ENCODE results near the gene PLA2G6. TPM values are rescaled to one million over a fixed set of nuclear protein-coding genes. Genes with fewer than 3 reads are reported as not detected.

PLA2G6 gene
- total and polyA plus RNA-seq, 12 donors, result 6.0 to 35.1 (median 13.5) TPM

- TF ChIP-seq CTCF (IDR thresholded peaks at IDR 0.05), result no peak
- no peaks in the 10 kb centered on the region for H3K27me3 ChIP-seq
- H3K27ac ChIP-seq, result peak overlapping the region in 8 of 10 donors; percentile 86 to 92 (median 88)
- no peaks in the 10 kb centered on the region for H3K9me3 ChIP-seq
- no peak for DNase-seq
- no peak overlapping the region for H3K4me3 ChIP-seq
- peaks cover 16 to 41% (median 32%) of the 10 kb centered on the region in 9 donors for H3K4me1 ChIP-seq
- ATAC-seq, result peak in 1 of 8 donors; percentile 6
- 87 to 89% methylated on average over 22 of the region's 22 CpGs for WGBS, 2 donors
- peaks cover 0 to 70% (median 34%) of the 10 kb centered on the region in 9 donors for H3K36me3 ChIP-seq
- intact Hi-C loops (cut with DNase I), result no loop called here
Observed at GRCh38 chr22:38220653-38221386, 39.2 kb upstream of the PLA2G6 start.

- Histone ChIP-seq H3K27me3 (no peaks in the 10 kb centered on the region), H3K27ac (peak overlapping the region in 9 of 10 donors; percentile 64 to 92 (median 87)), H3K36me3 (peaks cover 0 to 68% (median 31%) of the 10 kb centered on the region in 9 donors), H3K4me1 (peaks cover 16 to 41% (median 32%) of the 10 kb centered on the region in 9 donors), H3K9me3 (no peaks in the 10 kb centered on the region), H3K4me3 (no peak overlapping the region)
- DNase-seq (no peak), ATAC-seq (peak in 1 of 8 donors; percentile 1)
- no peak for TF ChIP-seq CTCF (IDR thresholded peaks at IDR 0.05)
- WGBS, 2 donors, result 79 to 86% methylated on average over 8 of the region's 8 CpGs
- intact Hi-C loops (cut with DNase I), result no loop called here
Observed at GRCh38 chr22:38220163-38220562, 38.5 kb upstream of the PLA2G6 start.

- Histone ChIP-seq H3K4me3 (no peak overlapping the region), H3K9me3 (no peaks in the 10 kb centered on the region), H3K36me3 (peaks cover 0 to 66% (median 26%) of the 10 kb centered on the region in 9 donors), H3K27me3 (no peaks in the 10 kb centered on the region), H3K4me1 (peaks cover 16 to 41% (median 34%) of the 10 kb centered on the region in 9 donors), H3K27ac (peak overlapping the region in 9 of 10 donors; percentile 64 to 92 (median 87))
- DNase-seq (no peak), ATAC-seq (peak in 1 of 8 donors; percentile 5)
- no peak for TF ChIP-seq CTCF (IDR thresholded peaks at IDR 0.05)
- intact Hi-C loops (cut with DNase I), result no loop called here
- WGBS, 2 donors, result 73 to 75% methylated on average over 10 of the region's 10 CpGs
Observed at GRCh38 chr22:38219632-38220031, 38.0 kb upstream of the PLA2G6 start.

- TF ChIP-seq CTCF (IDR thresholded peaks at IDR 0.05), result no peak
- Histone ChIP-seq H3K36me3 (peaks cover 0 to 63% (median 19%) of the 10 kb centered on the region in 9 donors), H3K4me1 (peaks cover 16 to 47% (median 34%) of the 10 kb centered on the region in 9 donors), H3K9me3 (no peaks in the 10 kb centered on the region), H3K27me3 (no peaks in the 10 kb centered on the region), H3K4me3 (no peak overlapping the region), H3K27ac (peak overlapping the region; percentile 64 to 92 (median 87))
- ATAC-seq, result peak; percentile 69 to 91 (median 86)
- intact Hi-C loops (cut with DNase I), result no loop called here
- 37 to 43% methylated on average over 25 of the region's 25 CpGs for WGBS, 2 donors
- DNase-seq, result peak; percentile 70 to 84
Observed at GRCh38 chr22:38218661-38219622, 37.3 kb upstream of the PLA2G6 start.
